GM18868 (cell line): ENCODE measurements around the gene POLR2A.
"Not testable (repeated sequence)": the region's sequence is repeated elsewhere in the genome, so short reads cannot be mapped to it uniquely, and the experiment has no call there.

Experiments used
- ATAC-seq: cut with Tn5 transposase; IDR thresholded peaks from one replicate; pipeline ENCODE4 v1.9.1; 2021; ENCODE audit warnings: mild to moderate bottlenecking, moderate library complexity; ENCODE audit not compliant: unreplicated experiment

POLR2A gene

GRCh38 chr17:7459961-7460545 lies 24.1 kb upstream of the POLR2A start:
- ATAC-seq, result no peak

DNA sequence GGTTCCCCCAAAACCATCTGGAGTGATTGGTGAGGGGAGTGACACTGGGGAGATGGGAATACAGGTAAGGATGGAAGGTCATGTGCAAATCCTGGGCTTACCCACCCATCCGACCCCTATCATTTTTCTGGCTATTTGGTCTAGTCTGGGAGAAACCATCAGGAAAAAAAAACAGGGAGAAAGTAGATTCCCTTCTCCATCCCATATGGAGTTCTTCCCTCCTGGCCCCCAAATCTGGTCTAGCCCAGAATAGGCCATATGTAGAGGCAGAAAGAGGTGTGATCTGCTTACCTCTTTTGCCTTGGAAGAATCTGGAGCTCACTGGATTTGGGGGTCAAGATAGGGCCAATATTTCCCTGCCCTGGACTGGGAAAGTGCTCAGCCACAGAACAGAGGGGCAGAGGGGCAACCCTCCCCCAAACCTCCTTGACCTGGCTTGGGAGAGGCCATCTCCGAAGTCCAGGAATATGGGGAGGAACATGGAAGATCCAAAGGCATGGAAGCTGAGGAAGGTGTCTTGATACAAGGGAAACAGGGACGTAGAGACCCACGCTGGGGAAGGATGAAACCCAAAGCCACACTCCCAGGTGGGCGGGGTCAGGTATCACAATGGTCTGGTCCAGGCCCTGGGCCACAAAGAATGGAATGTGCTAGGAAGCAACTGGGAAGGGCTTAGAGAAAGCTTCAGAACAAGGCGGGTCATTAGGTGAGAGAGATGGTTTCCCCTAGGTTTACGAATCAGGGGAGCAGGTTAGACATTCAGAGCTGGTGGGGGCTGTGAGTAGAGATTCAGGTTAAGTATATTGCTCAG lies 23.1 kb upstream of the POLR2A start:
- ATAC-seq, result no peak

- ATAC-seq, result no peak
Observed at GRCh38 chr17:7462474-7463371, 21.4 kb upstream of the POLR2A start.

- ATAC-seq, result no peak
Observed at GRCh38 chr17:7463372-7463846, 20.8 kb upstream of the POLR2A start.

DNA sequence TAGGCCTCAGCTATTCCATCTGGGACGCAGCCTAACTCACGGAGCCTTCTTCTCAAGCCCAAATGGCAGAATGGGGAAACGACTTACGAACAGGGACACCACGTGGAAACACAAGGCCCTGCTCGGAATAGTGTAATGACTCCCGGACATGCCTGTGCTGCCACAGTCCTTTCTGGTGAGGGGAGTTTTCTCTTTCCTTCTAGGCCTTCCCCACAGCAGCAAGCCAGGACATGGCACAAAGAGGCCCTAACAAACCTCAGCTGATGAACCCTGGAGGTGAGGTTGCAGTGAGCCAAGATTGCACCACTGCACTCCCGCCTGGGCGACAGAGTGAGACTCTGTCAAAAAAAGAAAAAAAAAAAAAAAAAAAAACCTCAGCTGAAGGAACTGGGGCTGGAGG lies 20.1 kb upstream of the POLR2A start:
- ATAC-seq, result no peak

- no peak for ATAC-seq
Observed at GRCh38 chr17:7465597-7466275, 18.4 kb upstream of the POLR2A start.

GRCh38 chr17:7466318-7466638 lies 17.9 kb upstream of the POLR2A start:
- no peak for ATAC-seq

- no peak for ATAC-seq
Observed at GRCh38 chr17:7466639-7467341, 17.4 kb upstream of the POLR2A start.

DNA sequence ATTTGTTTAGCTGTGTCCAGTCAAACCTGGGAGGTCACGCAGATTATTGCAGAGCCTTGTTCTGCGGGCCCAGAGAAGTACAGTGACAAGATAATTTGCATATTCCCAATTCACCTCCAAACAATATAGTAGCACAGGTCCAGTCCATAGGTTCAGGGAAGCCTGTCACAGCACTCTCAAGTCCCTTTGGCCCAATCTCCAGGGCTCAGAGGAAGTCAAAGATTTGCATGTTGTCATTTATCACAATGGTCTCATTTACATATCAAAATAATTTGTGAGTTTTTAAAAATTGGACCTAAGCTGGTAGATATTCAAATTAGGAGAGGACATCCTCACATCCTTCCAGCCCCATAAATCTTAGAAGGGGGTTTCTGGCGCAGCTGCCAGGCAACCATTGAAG lies 16.7 kb upstream of the POLR2A start:
- ATAC-seq, result no peak

DNA sequence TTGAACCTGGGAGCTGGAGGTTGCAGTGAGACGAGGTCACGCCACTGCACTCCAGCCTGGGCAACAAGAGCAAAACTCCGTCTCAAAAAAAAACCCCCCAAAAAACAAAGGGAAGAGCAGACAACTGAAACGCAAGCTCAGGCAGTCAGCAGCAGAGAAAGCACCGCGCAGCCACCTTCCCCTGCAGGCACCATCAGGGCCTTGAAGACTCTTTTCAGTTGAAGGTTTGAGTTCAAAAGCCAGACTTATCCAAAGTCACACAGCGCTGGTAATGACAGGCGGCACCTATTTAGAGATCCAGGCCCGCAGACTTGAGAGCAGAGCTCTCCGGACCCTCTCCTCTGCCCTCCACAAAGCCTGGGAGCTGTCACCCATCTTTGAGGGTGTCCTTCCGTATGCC lies 15.9 kb upstream of the POLR2A start:
- no peak for ATAC-seq

- no peak for ATAC-seq
Observed at GRCh38 chr17:7468804-7469389, 15.3 kb upstream of the POLR2A start.

GRCh38 chr17:7469843-7470242 lies 14.3 kb upstream of the POLR2A start:
- not testable (repeated sequence) for ATAC-seq

- ATAC-seq, result not testable (repeated sequence)
Observed at GRCh38 chr17:7470457-7470973, 13.7 kb upstream of the POLR2A start.

- ATAC-seq, result no peak
Observed at GRCh38 chr17:7471729-7472128, 12.4 kb upstream of the POLR2A start.

DNA sequence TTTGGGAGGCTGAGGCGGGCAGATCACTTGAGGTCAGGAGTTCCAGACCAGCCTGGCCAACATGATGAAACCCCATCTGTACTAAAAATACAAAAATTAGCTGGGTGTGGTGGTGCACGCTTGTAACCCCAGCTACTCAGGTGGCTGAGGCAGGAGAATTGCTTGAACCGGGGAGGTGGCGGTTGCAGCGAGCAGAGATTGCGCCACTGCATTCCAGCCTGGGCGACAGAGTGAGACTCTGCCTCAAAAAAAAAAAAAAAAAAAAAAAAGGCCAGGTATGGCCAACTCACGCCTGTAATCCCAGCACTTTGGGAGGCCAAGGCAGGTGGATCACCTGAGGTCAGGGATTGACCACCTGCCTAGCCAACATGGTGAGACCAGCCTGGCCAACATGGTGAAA lies 9.4 kb upstream of the POLR2A start:
- ATAC-seq, result not testable (repeated sequence)

DNA sequence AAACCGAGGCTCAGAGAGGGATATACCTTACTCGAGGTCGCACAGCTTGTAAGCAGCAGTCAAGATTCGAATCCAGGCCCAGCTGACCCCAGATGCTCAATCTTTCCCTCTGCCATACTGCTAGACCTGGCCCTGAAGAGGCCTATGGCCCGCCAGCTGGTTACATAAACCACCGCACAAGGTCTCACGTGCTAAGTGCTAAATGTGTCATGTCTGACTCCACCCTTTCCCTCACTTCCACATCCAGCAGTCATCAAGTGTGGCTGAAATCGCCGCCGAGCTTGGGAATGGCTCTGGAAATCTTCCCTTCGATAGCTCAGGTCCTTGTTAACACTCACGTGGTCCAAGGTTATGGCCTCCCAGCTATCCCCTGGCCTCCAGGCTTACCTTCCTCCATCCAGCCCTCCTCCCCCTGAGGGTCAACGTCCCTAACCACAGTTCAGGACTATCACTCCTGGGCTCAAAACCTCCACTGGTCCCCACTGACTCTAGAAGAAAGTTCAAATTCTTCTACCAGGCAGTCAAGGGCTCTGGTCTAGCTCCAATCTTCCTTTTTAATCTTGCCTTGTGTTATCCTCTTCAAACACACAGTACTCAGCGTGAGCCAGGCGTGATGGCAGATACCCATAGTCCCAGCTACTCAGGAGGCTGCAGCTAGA lies 8.3 kb upstream of the POLR2A start:
- ATAC-seq, result no peak

- no peak for ATAC-seq
Observed at GRCh38 chr17:7476494-7476893, 7.7 kb upstream of the POLR2A start.

DNA sequence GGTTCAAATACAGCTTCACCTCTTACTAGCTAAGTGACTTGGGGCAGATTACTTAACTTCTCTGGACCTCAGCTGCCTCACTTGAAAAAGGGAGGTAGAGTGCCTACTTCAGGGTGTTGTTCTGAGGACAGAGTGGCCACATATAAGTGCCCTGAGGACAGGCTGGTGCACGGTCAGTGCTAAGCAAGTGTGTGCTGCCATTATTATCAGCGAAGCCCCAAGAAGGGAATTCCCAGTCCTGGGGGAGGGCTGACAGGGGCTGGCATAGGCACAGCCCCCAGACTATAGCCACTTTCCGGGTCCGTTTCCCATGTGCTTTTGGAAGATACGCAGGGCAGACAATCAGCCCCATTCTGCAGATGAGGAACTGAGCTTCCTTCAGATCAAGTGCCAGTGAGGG lies 7.2 kb upstream of the POLR2A start:
- no peak for ATAC-seq
